GM12878 (cell line): ENCODE results near the gene NRBP1. TPM values are rescaled to one million over a fixed set of nuclear protein-coding genes. Genes with fewer than 3 reads are reported as not detected.

ENCODE experiments used
- ATAC-seq: fragments of 200-7000 bp; cut with Tn5 transposase; 3 replicates; pipeline ENCODE4 v1.9.1; 2020; ENCODE audit warnings: mild to moderate bottlenecking, moderate library complexity
- BruUV-seq: library from RNA; stranded (reverse); fragments of 400-500 nt; replicated peaks from 2 replicates; lab custom pipeline; 2021; lab: Mats Ljungman, UMichigan
- CTCF ChIA-PET: fragments of 300-600 bp; sonication (Branson Sonifier 250); formaldehyde crosslinking; extraction: SDS; loops from one replicate; lab custom pipeline; 2021; ENCODE audit warnings: inconsistent platforms; lab: Yijun Ruan, JAX
- POLR2A ChIA-PET: fragments of 350-600 bp; formaldehyde crosslinking; extraction: SDS; loops from one replicate; lab custom pipeline; 2021; ENCODE audit warnings: inconsistent platforms; lab: Charles Lee
- RAD21 ChIA-PET: fragments of 300-600 bp; sonication (Branson Sonifier 250); formaldehyde crosslinking; loops from one replicate; lab custom pipeline; 2023; ENCODE audit warnings: antibody characterized with exemption; ENCODE audit not compliant: unreplicated experiment; lab: Charles Lee
- SMC1A ChIA-PET: fragments of 300-600 bp; sonication (Branson Sonifier 250); formaldehyde crosslinking; loops from one replicate; lab custom pipeline; 2023; ENCODE audit not compliant: unreplicated experiment, uncharacterized antibody; lab: Charles Lee
- DNase-seq: peaks from one replicate; pipeline ENCODE4 v3.0.0-alpha.2; 2011; ENCODE audit warnings: low read depth, low spot score
- FAIRE-seq: peaks from 3 replicates; lab custom pipeline; 2011; peaks lifted over from hg19 to GRCh38; lab: Jason Lieb, UNC
- H2AFZ ChIP-seq: 2 replicates; pipeline ENCODE4 v1.6.0; 2011; ENCODE audit warnings: low read depth, low read length, control low read depth; ENCODE audit not compliant: control insufficient read depth
- H3K27ac ChIP-seq: 2 replicates; pipeline ENCODE4 v1.5.1; 2011; ENCODE audit warnings: control low read depth; ENCODE audit not compliant: control insufficient read depth, insufficient read depth
- H3K27me3 ChIP-seq, 2 experiments: replicated peaks in 1 of 2; 2 replicates each; pipeline versions ENCODE4 v1.6.0 to v1.6.1; 2011; ENCODE audit warnings: low read length in 1 of 2; ENCODE audit not compliant: control insufficient read depth in 2 of 2, insufficient read depth in 2 of 2
- H3K36me3 ChIP-seq, 2 experiments: 2 replicates each; pipeline ENCODE4 v1.5.1; 2011; ENCODE audit warnings: low read length in 1 of 2; ENCODE audit not compliant: control insufficient read depth in 2 of 2, insufficient read depth in 2 of 2
- H3K4me1 ChIP-seq: 2 replicates; pipeline ENCODE4 v1.6.1; 2011; ENCODE audit warnings: mild to moderate bottlenecking, low read length, moderate library complexity, mixed read lengths; ENCODE audit not compliant: control insufficient read depth, insufficient read depth
- H3K4me2 ChIP-seq: 2 replicates; pipeline ENCODE4 v1.6.0; 2011; ENCODE audit warnings: control low read depth; ENCODE audit not compliant: control insufficient read depth, insufficient read depth
- H3K4me3 ChIP-seq: fragments of 200-600 bp; sonication (generic); 2 replicates; pipeline ENCODE4 v1.5.1; 2016
- H3K79me2 ChIP-seq: 2 replicates; pipeline ENCODE4 v1.6.0; 2011; ENCODE audit warnings: low read length; ENCODE audit not compliant: control insufficient read depth, insufficient read depth
- H3K9ac ChIP-seq: 2 replicates; pipeline ENCODE4 v1.8.0; 2011; ENCODE audit warnings: low read length, control low read depth, mixed read lengths; ENCODE audit not compliant: control insufficient read depth, insufficient read depth
- H3K9me3 ChIP-seq: replicated peaks from 3 replicates; pipeline ENCODE4 v1.5.1; 2011; ENCODE audit warnings: mild to moderate bottlenecking, low read length; ENCODE audit not compliant: control insufficient read depth, insufficient read depth
- H4K20me1 ChIP-seq: 2 replicates; pipeline ENCODE4 v1.6.0; 2011; ENCODE audit not compliant: control insufficient read depth, insufficient read depth
- CBX3 ChIP-seq: fragments of 200-600 bp; sonication (generic); IDR thresholded peaks from 2 replicates; pipeline ENCODE4 v1.6.1; 2016; ENCODE audit warnings: low read depth, borderline replicate concordance
- EGR1 ChIP-seq, 2 experiments: IDR thresholded peaks; 1 replicate in 1 of 2; 2 replicates in 1 of 2; pipeline ENCODE4 v1.6.1; 2011 to 2012; ENCODE audit warnings: low read depth in 2 of 2, low read length in 2 of 2, borderline replicate concordance in 1 of 2, mild to moderate bottlenecking in 1 of 2, moderate library complexity in 1 of 2
- HCFC1 ChIP-seq: fragments of 150-350 bp; IDR thresholded peaks from 2 replicates; pipeline ENCODE4 v1.6.1; 2014; ENCODE audit warnings: low read length
- KLF5 ChIP-seq: fragments of 450-650 bp; IDR thresholded peaks from 2 replicates; pipeline ENCODE4 v1.6.1; 2014; ENCODE audit warnings: mild to moderate bottlenecking; ENCODE audit not compliant: partially characterized antibody
- LARP7 ChIP-seq: fragments of 450-650 bp; IDR thresholded peaks from 2 replicates; pipeline ENCODE4 v1.6.1; 2017; ENCODE audit warnings: mild to moderate bottlenecking
- NFYA ChIP-seq: IDR thresholded peaks from 2 replicates; pipeline ENCODE4 v1.6.1; 2011; ENCODE audit warnings: low read depth, mild to moderate bottlenecking, low read length, improper control_type of control experiment, borderline replicate concordance
- NR2C2 ChIP-seq: IDR thresholded peaks from 2 replicates; pipeline ENCODE4 v1.6.1; 2011; ENCODE audit warnings: borderline replicate concordance, low read depth; ENCODE audit not compliant: control insufficient read depth, insufficient read length
- POLR2AphosphoS2 ChIP-seq: IDR thresholded peaks from 2 replicates; pipeline ENCODE4 v1.6.1; 2011; ENCODE audit warnings: low read depth, mild to moderate bottlenecking, low read length, improper control_type of control experiment, moderate library complexity
- RAD51 ChIP-seq: fragments of 450-650 bp; IDR thresholded peaks from 2 replicates; pipeline ENCODE4 v1.6.1; 2016; ENCODE audit warnings: moderate library complexity, mild to moderate bottlenecking, inconsistent platforms
- RFX5 ChIP-seq: IDR thresholded peaks from 2 replicates; pipeline ENCODE4 v1.6.1; 2011; ENCODE audit warnings: low read depth, low read length, improper control_type of control experiment
- TAF1 ChIP-seq: IDR thresholded peaks from 2 replicates; pipeline ENCODE4 v1.6.1; 2011; ENCODE audit warnings: mild to moderate bottlenecking, low read depth, low read length, borderline replicate concordance
- WGBS: methylation state at CpG from one replicate; pipeline ENCODE4 v1.1.6; 2016; ENCODE audit warnings: low lambda C conversion rate; ENCODE audit not compliant: insufficient replicate concordance, insufficient coverage; ENCODE audit errors: missing lambda C conversion rate; 5-methylcytosine and 5-hydroxymethylcytosine counted together
- in situ Hi-C: fragments of 300-500 bp; cut with MboI; formaldehyde crosslinking; loops from 9 replicates; pipeline ENCODE4 v1.14.3; 2018; ENCODE audit warnings: mixed read lengths
- intact Hi-C: fragments of 100-400 bp; cut with micrococcal nuclease; formaldehyde crosslinking; loops from one replicate; pipeline ENCODE4 v1.14.2; 2022; ENCODE audit not compliant: unreplicated experiment
- polyA plus RNA-seq, 11 experiments: library from polyadenylated mRNA; depleted of rRNA in 4 of 11; unstranded in 6 of 11; stranded (reverse) in 5 of 11; fragments of >200 nt; fragmentation: Nextera tagmentation in 4 of 11; fragmentation: Illumina TruSeq in 1 of 11; extraction: Ambion mirVana in 4 of 11; extraction: Trizol in 1 of 11; gene quantifications; 1 replicate in 1 of 11; 2 replicates in 10 of 11; pipeline versions ENCODE4 v1.2.1 to v1.2.3, GENCODE V29; 2011 to 2016; ENCODE audit warnings: inconsistent platforms in 2 of 11, missing spikeins in 2 of 11, low read depth in 1 of 11
- total RNA-seq, 4 experiments: library from RNA; depleted of rRNA in 3 of 4; stranded (reverse); fragments of >200 nt in 3 of 4; fragmentation: Illumina TruSeq in 1 of 4; extraction: Trizol in 1 of 4; gene quantifications; 2 replicates each; pipeline versions ENCODE4 v1.2.1 to v1.2.3, GENCODE V29; 2013 to 2021
- TF ChIP-seq, protein P1 (sequence below): IDR thresholded peaks from 2 replicates; pipeline ENCODE4 v1.6.1; 2011; ENCODE audit warnings: borderline replicate concordance, low read depth, mild to moderate bottlenecking, moderate library complexity, low read length; ENCODE audit not compliant: insufficient read depth, poor library complexity, severe bottlenecking
- TF ChIP-seq, protein P2 (sequence below): fragments of 450-650 bp; formaldehyde crosslinking; IDR thresholded peaks from 2 replicates; pipeline ENCODE4 v1.5.0; 2022; ENCODE audit warnings: mild to moderate bottlenecking, missing genetic modification characterization
- TF ChIP-seq, protein P3 (sequence below): fragments of 450-650 bp; IDR thresholded peaks from 2 replicates; pipeline ENCODE4 v1.6.1; 2018; ENCODE audit warnings: mild to moderate bottlenecking, low read depth, moderate library complexity; ENCODE audit not compliant: partially characterized antibody

Gene NRBP1
- total and polyA plus RNA-seq, 10 of the 15 experiments (the other 5 are each of a cell fraction or from before 2014, with no cell fraction given) = 5.7 to 136 (median 66.1) TPM

DNA sequence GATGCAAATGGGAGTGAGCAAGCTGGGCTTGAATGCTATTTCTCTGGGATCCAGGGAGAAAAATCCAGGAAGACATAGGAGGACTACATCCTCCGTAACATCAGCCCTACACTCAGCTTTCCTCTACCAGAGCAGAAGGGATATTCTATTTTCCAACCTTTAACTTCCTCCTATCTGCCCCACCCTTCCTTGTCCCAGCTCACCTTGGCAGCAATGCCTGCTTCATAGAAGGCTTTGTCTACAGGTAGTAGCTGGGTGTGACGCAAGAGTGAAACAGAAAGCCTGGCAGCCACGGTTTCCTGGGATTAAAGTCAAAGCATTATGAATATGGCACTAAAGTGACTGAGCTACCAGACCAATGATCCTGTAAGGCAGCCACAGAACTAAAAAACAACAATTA lies 17.6 kb downstream of the NRBP1 start:
- intact Hi-C loops (no loop called here), in situ Hi-C loops (no loop called here)
- Histone ChIP-seq H3K4me2 (no peak overlapping the region), H3K9ac (no peak overlapping the region), H2AFZ (no peak overlapping the region), H3K9me3 (no peaks in the 10 kb centered on the region), H4K20me1 (no peaks in the 10 kb centered on the region), H3K36me3 (peaks cover 3 to 8% of the 10 kb centered on the region in 2 experiments; a peak in 3 of 4 replicates), H3K27me3 (no peaks in the 10 kb centered on the region), H3K79me2 (no peaks in the 10 kb centered on the region), H3K27ac (no peak overlapping the region), H3K4me3 (no peak overlapping the region), H3K4me1 (no peaks in the 10 kb centered on the region)
- ChIA-PET CTCF (interaction anchor here (1.1 to 1.5 kb wide), 2 partner anchors 18 to 237 kb away, joined by 3 to 4 read pairs; partner anchors contain the start of gene NRBP1), POLR2A (interaction anchor here (0.8 to 1.1 kb wide), 2 partner anchors 60 to 77 kb away, joined by 4 read pairs; no protein-coding TSS in a partner anchor), RAD21 (no interaction called here), SMC1A (interaction anchor here (1.0 to 1.1 kb wide), 2 partner anchors 8 to 17 kb away, joined by 3 read pairs; no protein-coding TSS in a partner anchor)
- no peak for FAIRE-seq
- no peak for DNase-seq
- no TSS peak for BruUV-seq
- no peak for ATAC-seq
- WGBS = 81% methylated on average over 3 of the region's 3 CpGs
- no peak for TF ChIP-seq POLR2AphosphoS2
- no peak for TF ChIP-seq HCFC1
- TF ChIP-seq, protein P1, sequence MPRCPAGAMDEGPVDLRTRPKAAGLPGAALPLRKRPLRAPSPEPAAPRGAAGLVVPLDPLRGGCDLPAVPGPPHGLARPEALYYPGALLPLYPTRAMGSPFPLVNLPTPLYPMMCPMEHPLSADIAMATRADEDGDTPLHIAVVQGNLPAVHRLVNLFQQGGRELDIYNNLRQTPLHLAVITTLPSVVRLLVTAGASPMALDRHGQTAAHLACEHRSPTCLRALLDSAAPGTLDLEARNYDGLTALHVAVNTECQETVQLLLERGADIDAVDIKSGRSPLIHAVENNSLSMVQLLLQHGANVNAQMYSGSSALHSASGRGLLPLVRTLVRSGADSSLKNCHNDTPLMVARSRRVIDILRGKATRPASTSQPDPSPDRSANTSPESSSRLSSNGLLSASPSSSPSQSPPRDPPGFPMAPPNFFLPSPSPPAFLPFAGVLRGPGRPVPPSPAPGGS = no peak
- no peak for TF ChIP-seq RFX5
- TF ChIP-seq, protein P2, sequence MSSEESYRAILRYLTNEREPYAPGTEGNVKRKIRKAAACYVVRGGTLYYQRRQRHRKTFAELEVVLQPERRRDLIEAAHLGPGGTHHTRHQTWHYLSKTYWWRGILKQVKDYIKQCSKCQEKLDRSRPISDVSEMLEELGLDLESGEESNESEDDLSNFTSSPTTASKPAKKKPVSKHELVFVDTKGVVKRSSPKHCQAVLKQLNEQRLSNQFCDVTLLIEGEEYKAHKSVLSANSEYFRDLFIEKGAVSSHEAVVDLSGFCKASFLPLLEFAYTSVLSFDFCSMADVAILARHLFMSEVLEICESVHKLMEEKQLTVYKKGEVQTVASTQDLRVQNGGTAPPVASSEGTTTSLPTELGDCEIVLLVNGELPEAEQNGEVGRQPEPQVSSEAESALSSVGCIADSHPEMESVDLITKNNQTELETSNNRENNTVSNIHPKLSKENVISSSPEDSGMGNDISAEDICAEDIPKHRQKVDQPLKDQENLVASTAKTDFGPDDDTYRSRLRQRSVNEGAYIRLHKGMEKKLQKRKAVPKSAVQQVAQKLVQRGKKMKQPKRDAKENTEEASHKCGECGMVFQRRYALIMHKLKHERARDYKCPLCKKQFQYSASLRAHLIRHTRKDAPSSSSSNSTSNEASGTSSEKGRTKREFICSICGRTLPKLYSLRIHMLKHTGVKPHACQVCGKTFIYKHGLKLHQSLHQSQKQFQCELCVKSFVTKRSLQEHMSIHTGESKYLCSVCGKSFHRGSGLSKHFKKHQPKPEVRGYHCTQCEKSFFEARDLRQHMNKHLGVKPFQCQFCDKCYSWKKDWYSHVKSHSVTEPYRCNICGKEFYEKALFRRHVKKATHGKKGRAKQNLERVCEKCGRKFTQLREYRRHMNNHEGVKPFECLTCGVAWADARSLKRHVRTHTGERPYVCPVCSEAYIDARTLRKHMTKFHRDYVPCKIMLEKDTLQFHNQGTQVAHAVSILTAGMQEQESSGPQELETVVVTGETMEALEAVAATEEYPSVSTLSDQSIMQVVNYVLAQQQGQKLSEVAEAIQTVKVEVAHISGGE = no peak
- TF ChIP-seq, protein P3, sequence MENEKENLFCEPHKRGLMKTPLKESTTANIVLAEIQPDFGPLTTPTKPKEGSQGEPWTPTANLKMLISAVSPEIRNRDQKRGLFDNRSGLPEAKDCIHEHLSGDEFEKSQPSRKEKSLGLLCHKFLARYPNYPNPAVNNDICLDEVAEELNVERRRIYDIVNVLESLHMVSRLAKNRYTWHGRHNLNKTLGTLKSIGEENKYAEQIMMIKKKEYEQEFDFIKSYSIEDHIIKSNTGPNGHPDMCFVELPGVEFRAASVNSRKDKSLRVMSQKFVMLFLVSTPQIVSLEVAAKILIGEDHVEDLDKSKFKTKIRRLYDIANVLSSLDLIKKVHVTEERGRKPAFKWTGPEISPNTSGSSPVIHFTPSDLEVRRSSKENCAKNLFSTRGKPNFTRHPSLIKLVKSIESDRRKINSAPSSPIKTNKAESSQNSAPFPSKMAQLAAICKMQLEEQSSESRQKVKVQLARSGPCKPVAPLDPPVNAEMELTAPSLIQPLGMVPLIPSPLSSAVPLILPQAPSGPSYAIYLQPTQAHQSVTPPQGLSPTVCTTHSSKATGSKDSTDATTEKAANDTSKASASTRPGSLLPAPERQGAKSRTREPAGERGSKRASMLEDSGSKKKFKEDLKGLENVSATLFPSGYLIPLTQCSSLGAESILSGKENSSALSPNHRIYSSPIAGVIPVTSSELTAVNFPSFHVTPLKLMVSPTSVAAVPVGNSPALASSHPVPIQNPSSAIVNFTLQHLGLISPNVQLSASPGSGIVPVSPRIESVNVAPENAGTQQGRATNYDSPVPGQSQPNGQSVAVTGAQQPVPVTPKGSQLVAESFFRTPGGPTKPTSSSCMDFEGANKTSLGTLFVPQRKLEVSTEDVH = no peak
- TF ChIP-seq KLF5 = no peak
- TF ChIP-seq RAD51 = no peak
- no peak for TF ChIP-seq NFYA
- no peak for TF ChIP-seq LARP7
- no peak for TF ChIP-seq EGR1 (IDR thresholded peaks at IDR 0.05; ENCODE audit: borderline replicate concordance in 1 of 2, low read depth in 2 of 2, low read length in 2 of 2)
- TF ChIP-seq TAF1 = no peak
- TF ChIP-seq CBX3 = no peak
- no peak for TF ChIP-seq NR2C2
